Esophagus squamous epithelium (tissue), 4 donors: Measurements from ENCODE around the gene RAB40C.

Experiments
- CTCF ChIP-seq, 6 experiments: fragments of 450-650 bp in 4 of 6; fragments of 200-600 bp in 2 of 6; sonication (generic) in 2 of 6; IDR thresholded peaks; one replicate each; pipeline ENCODE4 v1.5.1; 2016 to 2019; ENCODE audit warnings: antibody characterized with exemption in 6 of 6, mild to moderate bottlenecking in 4 of 6, moderate library complexity in 4 of 6
- POLR2A ChIP-seq, 4 donors: fragments of 450-650 bp; IDR thresholded peaks; one replicate each; pipeline ENCODE4 v1.6.1; 2017; ENCODE audit warnings: antibody characterized with exemption in 4 of 4, mild to moderate bottlenecking in 4 of 4, moderate library complexity in 3 of 4

- TF ChIP-seq CTCF (IDR thresholded peaks at IDR 0.05) (no peak), POLR2A (IDR thresholded peaks at IDR 0.05) (no peak)
These were observed 3.7 kb upstream of the RAB40C start for GRCh38 chr16:586047-586644.
